ENCODE measurements around the gene ZNF831.

ZNF831 gene

GRCh38 chr20:59247731-59248684, 84.4 kb downstream of the ZNF831 start:
- Histone ChIP-seq H3K4me3 (no peak overlapping the region), H3K27ac (no peak overlapping the region)
- TF ChIP-seq CTCF (IDR thresholded peaks at IDR 0.05): no peak
- DNase-seq (ENCODE audit: low spot score): no peak

GRCh38 chr20:59250293-59250692, 86.7 kb downstream of the ZNF831 start:
- H3K27ac ChIP-seq: no peak overlapping the region
- H3K4me3 ChIP-seq: no peak overlapping the region
- no peak for DNase-seq (ENCODE audit: low spot score)
- TF ChIP-seq CTCF (IDR thresholded peaks at IDR 0.05): no peak

GRCh38 chr20:59253325-59253724, 89.7 kb downstream of the ZNF831 start:
- no peak for TF ChIP-seq CTCF (IDR thresholded peaks at IDR 0.05)
- H3K27ac ChIP-seq: no peak overlapping the region
- H3K4me3 ChIP-seq: no peak overlapping the region
- no peak for DNase-seq (ENCODE audit: low spot score)

GRCh38 chr20:59253779-59254319, 90.2 kb downstream of the ZNF831 start:
- DNase-seq (ENCODE audit: low spot score): no peak
- TF ChIP-seq CTCF (IDR thresholded peaks at IDR 0.05): no peak
- Histone ChIP-seq H3K27ac (no peak overlapping the region), H3K4me3 (no peak overlapping the region)

- DNase-seq (ENCODE audit: low spot score): no peak
- Histone ChIP-seq H3K27ac (no peak overlapping the region), H3K4me3 (no peak overlapping the region)
- no peak for TF ChIP-seq CTCF (IDR thresholded peaks at IDR 0.05)
These were observed 91.6 kb downstream of the ZNF831 start for GRCh38 chr20:59255256-59255655.

GRCh38 chr20:59258221-59258621, 94.6 kb downstream of the ZNF831 start:
- TF ChIP-seq CTCF (IDR thresholded peaks at IDR 0.05): no peak
- H3K27ac ChIP-seq: no peak overlapping the region
- no peak overlapping the region for H3K4me3 ChIP-seq
- no peak for DNase-seq (ENCODE audit: low spot score)

- no peak for DNase-seq (ENCODE audit: low spot score)
These were observed 96.3 kb downstream of the ZNF831 start for GRCh38 chr20:59259946-59260345.

More at GRCh38 chr20:59259946-59260345, 96.3 kb downstream of the ZNF831 start:
- no peak for TF ChIP-seq CTCF (IDR thresholded peaks at IDR 0.05)
- Histone ChIP-seq H3K27ac (no peak overlapping the region), H3K4me3 (no peak overlapping the region)
